Mesothelial cell of epicardium (in vitro differentiated cells): ENCODE data around the gene CEP295NL. TPM values are rescaled to one million over a fixed set of nuclear protein-coding genes. Genes with fewer than 3 reads are reported as not detected.
"Not testable (repeated sequence)": the region's sequence is repeated elsewhere in the genome, so short reads cannot be mapped to it uniquely, and the experiment has no call there.

Experiments
- DNase-seq, 2 experiments: peaks; one replicate each; pipeline ENCODE4 v3.0.0; 2021; ENCODE audit warnings: low spot score in 2 of 2; ENCODE audit not compliant: unreplicated experiment in 2 of 2
- H3K27ac Mint-ChIP-seq: 2 replicates; pipeline ENCODE4 v1.8.0; 2021; ENCODE audit warnings: mixed read lengths
- H3K27me3 Mint-ChIP-seq: 2 replicates; pipeline ENCODE4 v1.8.0; 2021; ENCODE audit warnings: low read depth, mixed read lengths
- H3K36me3 Mint-ChIP-seq: 2 replicates; pipeline ENCODE4 v1.8.0; 2021; ENCODE audit warnings: mixed read lengths
- H3K4me1 Mint-ChIP-seq: 2 replicates; pipeline ENCODE4 v1.8.0; 2021; ENCODE audit warnings: mixed read lengths
- H3K4me3 Mint-ChIP-seq: 2 replicates; pipeline ENCODE4 v1.8.0; 2021; ENCODE audit warnings: mild to moderate bottlenecking, moderate library complexity, mixed read lengths
- H3K9me3 Mint-ChIP-seq: 2 replicates; pipeline ENCODE4 v1.8.0; 2021; ENCODE audit warnings: mixed read lengths
- total RNA-seq: library from RNA; stranded (reverse); gene quantifications from 3 replicates; pipeline ENCODE4 v1.2.1, GENCODE V29; 2021
- TF ChIP-seq, protein P1 (sequence below): fragments of 200-600 bp; sonication (generic); IDR thresholded peaks from one replicate; pipeline ENCODE4 v1.5.0; 2021; ENCODE audit warnings: antibody characterized with exemption; ENCODE audit not compliant: unreplicated experiment

CEP295NL gene
- total RNA-seq, 1 donor from 2014 or later = 4.2 TPM

- TF ChIP-seq, protein P1, sequence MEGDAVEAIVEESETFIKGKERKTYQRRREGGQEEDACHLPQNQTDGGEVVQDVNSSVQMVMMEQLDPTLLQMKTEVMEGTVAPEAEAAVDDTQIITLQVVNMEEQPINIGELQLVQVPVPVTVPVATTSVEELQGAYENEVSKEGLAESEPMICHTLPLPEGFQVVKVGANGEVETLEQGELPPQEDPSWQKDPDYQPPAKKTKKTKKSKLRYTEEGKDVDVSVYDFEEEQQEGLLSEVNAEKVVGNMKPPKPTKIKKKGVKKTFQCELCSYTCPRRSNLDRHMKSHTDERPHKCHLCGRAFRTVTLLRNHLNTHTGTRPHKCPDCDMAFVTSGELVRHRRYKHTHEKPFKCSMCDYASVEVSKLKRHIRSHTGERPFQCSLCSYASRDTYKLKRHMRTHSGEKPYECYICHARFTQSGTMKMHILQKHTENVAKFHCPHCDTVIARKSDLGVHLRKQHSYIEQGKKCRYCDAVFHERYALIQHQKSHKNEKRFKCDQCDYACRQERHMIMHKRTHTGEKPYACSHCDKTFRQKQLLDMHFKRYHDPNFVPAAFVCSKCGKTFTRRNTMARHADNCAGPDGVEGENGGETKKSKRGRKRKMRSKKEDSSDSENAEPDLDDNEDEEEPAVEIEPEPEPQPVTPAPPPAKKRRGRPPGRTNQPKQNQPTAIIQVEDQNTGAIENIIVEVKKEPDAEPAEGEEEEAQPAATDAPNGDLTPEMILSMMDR = no peak
- H3K27me3 Mint-ChIP-seq = no peaks in the 10 kb centered on the region
- peaks cover 8% of the 10 kb centered on the region for H3K36me3 Mint-ChIP-seq
- DNase-seq = no peak
- no peak overlapping the region for H3K27ac Mint-ChIP-seq
- peaks cover 5% of the 10 kb centered on the region for H3K4me1 Mint-ChIP-seq
- no peak overlapping the region for H3K4me3 Mint-ChIP-seq
- H3K9me3 Mint-ChIP-seq = no peaks in the 10 kb centered on the region
These were observed 2.1 kb upstream of the CEP295NL start for GRCh38 chr17:78905116-78905515.

GRCh38 chr17:78904371-78904770, 1.4 kb upstream of the CEP295NL start:
- Mint-ChIP-seq H3K27me3 (no peaks in the 10 kb centered on the region), H3K27ac (no peak overlapping the region), H3K36me3 (peaks cover 8% of the 10 kb centered on the region), H3K4me1 (peaks cover 11% of the 10 kb centered on the region), H3K4me3 (no peak overlapping the region), H3K9me3 (no peaks in the 10 kb centered on the region)
- no peak for DNase-seq
- TF ChIP-seq, protein P1 = no peak

GRCh38 chr17:78902231-78902630, 770 bp downstream of the CEP295NL start:
- not testable (repeated sequence) for H3K36me3 Mint-ChIP-seq, H3K27me3 Mint-ChIP-seq, H3K4me3 Mint-ChIP-seq, DNase-seq, H3K9me3 Mint-ChIP-seq, H3K27ac Mint-ChIP-seq
- H3K4me1 Mint-ChIP-seq = peaks cover 17% of the 10 kb centered on the region

DNA sequence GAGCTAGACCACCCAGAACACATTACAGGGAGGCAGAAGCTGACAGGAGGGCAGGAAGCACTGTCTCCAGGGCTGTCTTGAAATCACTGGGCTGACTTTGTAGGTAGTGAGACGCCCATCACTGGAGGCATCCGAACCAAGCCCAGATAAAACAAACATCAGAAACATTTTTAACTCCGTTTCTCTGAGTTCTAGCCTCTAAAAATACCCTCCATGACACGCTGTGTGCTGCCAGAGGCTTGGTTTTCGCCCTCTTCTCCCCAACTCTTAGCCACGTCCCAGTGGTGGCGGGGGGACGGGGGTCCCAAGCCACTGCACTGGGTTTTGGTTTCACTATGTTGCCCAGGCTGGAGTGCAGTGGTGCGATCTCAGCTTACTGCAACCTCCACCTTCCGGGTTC, 1.2 kb downstream of the CEP295NL start:
- Mint-ChIP-seq H3K27me3 (no peaks in the 10 kb centered on the region), H3K36me3 (peaks cover 8% of the 10 kb centered on the region), H3K9me3 (no peaks in the 10 kb centered on the region), H3K27ac (no peak overlapping the region), H3K4me1 (peaks cover 17% of the 10 kb centered on the region), H3K4me3 (no peak overlapping the region)
- no peak for DNase-seq
- TF ChIP-seq, protein P1 = no peak

GRCh38 chr17:78900816-78901215, 2.2 kb downstream of the CEP295NL start:
- Mint-ChIP-seq H3K36me3 (peaks cover 8% of the 10 kb centered on the region), H3K27ac (no peak overlapping the region), H3K4me3 (no peak overlapping the region), H3K9me3 (no peaks in the 10 kb centered on the region), H3K4me1 (peaks cover 17% of the 10 kb centered on the region), H3K27me3 (no peaks in the 10 kb centered on the region)
- TF ChIP-seq, protein P1 = no peak
- DNase-seq = no peak

GRCh38 chr17:78899361-78900260, 3.4 kb downstream of the CEP295NL start:
- TF ChIP-seq, protein P1 = no peak
- Mint-ChIP-seq H3K9me3 (no peaks in the 10 kb centered on the region), H3K27me3 (no peaks in the 10 kb centered on the region), H3K27ac (peak overlapping the region; percentile 81), H3K36me3 (peaks cover 8% of the 10 kb centered on the region), H3K4me1 (peaks cover 17% of the 10 kb centered on the region), H3K4me3 (no peak overlapping the region)
- no peak for DNase-seq
